ENCODE measurements around the gene CELA2A.
"Not testable (repeated sequence)": the region's sequence is repeated elsewhere in the genome, so short reads cannot be mapped to it uniquely, and the experiment has no call there.

DNA sequence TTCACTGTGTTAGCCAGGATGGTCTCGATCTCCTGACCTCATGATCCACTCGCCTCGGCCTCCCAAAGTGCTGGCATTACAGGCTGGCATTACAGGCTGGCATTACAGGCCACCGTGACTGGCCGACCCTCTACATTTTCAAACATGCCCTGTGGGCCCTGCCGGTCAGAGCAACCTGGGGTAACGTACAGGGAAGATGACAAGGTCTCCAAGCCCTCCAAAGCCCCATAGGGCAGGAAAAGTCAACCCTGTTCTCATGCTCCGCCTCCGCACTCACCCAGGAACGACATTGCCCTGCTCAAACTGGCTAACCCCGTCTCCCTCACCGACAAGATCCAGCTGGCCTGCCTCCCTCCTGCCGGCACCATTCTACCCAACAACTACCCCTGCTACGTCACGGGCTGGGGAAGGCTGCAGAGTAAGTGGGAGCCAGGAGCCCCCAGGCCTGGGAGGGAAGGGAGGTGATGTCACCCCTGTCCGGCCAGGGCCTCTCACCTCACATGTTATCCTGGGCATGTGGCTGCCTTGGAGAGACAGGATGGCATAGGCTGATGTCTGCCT lies 26.5 kb downstream of the CELA2A start:
- not testable (repeated sequence) for TF ChIP-seq CTCF, POLR2A (IDR thresholded peaks at IDR 0.05)

Measured in esophagus squamous epithelium (tissue), 4 donors.